Trophoblast cell (in vitro differentiated cells and primary cell): ENCODE results near the gene GTF2IRD1.
A peak's percentile ranks its signal among the peaks of the same experiment; 100 is the strongest.

ENCODE experiments used
- DNase-seq, 2 donors: peaks; one replicate each; pipeline ENCODE4 v3.0.0-alpha.2; 2016
- H2AFZ ChIP-seq: 2 replicates; pipeline ENCODE4 v1.6.1; 2013; ENCODE audit warnings: low read length, moderate library complexity, mild to moderate bottlenecking; ENCODE audit not compliant: insufficient read depth, poor library complexity
- H2AK5ac ChIP-seq: 2 replicates; pipeline ENCODE4 v1.6.1; 2013; ENCODE audit warnings: mild to moderate bottlenecking, low read length
- H2BK120ac ChIP-seq: 2 replicates; pipeline ENCODE4 v1.6.1; 2013; ENCODE audit warnings: low read length, mild to moderate bottlenecking, moderate library complexity; ENCODE audit not compliant: insufficient read depth, poor library complexity
- H2BK12ac ChIP-seq: 2 replicates; pipeline ENCODE4 v1.6.1; 2013; ENCODE audit warnings: mild to moderate bottlenecking, low read length, moderate library complexity
- H2BK5ac ChIP-seq: 2 replicates; pipeline ENCODE4 v1.6.1; 2013; ENCODE audit warnings: low read length, low read depth, moderate library complexity, mild to moderate bottlenecking; ENCODE audit not compliant: poor library complexity
- H3K14ac ChIP-seq: 2 replicates; pipeline ENCODE4 v1.6.1; 2013; ENCODE audit warnings: mild to moderate bottlenecking, low read length
- H3K18ac ChIP-seq: 2 replicates; pipeline ENCODE4 v1.6.1; 2013; ENCODE audit warnings: mild to moderate bottlenecking, low read length
- H3K23ac ChIP-seq: 2 replicates; pipeline ENCODE4 v1.6.1; 2013; ENCODE audit warnings: low read length
- H3K27ac ChIP-seq: 2 replicates; pipeline ENCODE4 v1.5.1; 2013; ENCODE audit warnings: low read depth, mild to moderate bottlenecking, inconsistent platforms, low read length, moderate library complexity
- H3K27me3 ChIP-seq: 2 replicates; pipeline ENCODE4 v1.6.1; 2013; ENCODE audit warnings: inconsistent platforms, mild to moderate bottlenecking, low read length, moderate library complexity; ENCODE audit not compliant: insufficient read depth
- H3K36me3 ChIP-seq, 2 experiments: 1 replicate in 1 of 2; 2 replicates in 1 of 2; pipeline ENCODE4 v1.6.1; 2013; ENCODE audit warnings: low read length in 2 of 2, mild to moderate bottlenecking in 2 of 2, moderate library complexity in 1 of 2; ENCODE audit not compliant: insufficient read depth in 2 of 2, control insufficient read depth in 1 of 2
- H3K4ac ChIP-seq: 2 replicates; pipeline ENCODE4 v1.6.1; 2013; ENCODE audit warnings: low read depth, mild to moderate bottlenecking, low read length, moderate library complexity
- H3K4me1 ChIP-seq, 2 experiments: 1 replicate in 1 of 2; 2 replicates in 1 of 2; pipeline ENCODE4 v1.6.1; 2013; ENCODE audit warnings: low read length in 2 of 2, mild to moderate bottlenecking in 2 of 2, moderate library complexity in 1 of 2; ENCODE audit not compliant: insufficient read depth in 2 of 2, control insufficient read depth in 1 of 2
- H3K4me2 ChIP-seq: 2 replicates; pipeline ENCODE4 v1.6.1; 2013; ENCODE audit warnings: inconsistent platforms, mild to moderate bottlenecking, low read length, moderate library complexity
- H3K4me3 ChIP-seq: 2 replicates; pipeline ENCODE4 v1.5.1; 2013; ENCODE audit warnings: mild to moderate bottlenecking, low read depth, low read length, inconsistent platforms
- H3K79me1 ChIP-seq: one replicate; pipeline ENCODE4 v1.6.1; 2013; ENCODE audit warnings: low read length
- H3K79me2 ChIP-seq: 2 replicates; pipeline ENCODE4 v1.6.1; 2013; ENCODE audit warnings: low read length, mild to moderate bottlenecking; ENCODE audit not compliant: control insufficient read depth, insufficient read depth, poor library complexity
- H3K9ac ChIP-seq: 2 replicates; pipeline ENCODE4 v1.6.1; 2013; ENCODE audit warnings: mild to moderate bottlenecking, low read length
- H3K9me3 ChIP-seq: 2 replicates; pipeline ENCODE4 v1.6.1; 2013; ENCODE audit warnings: low read depth, mild to moderate bottlenecking, control low read depth, inconsistent platforms, low read length; ENCODE audit not compliant: insufficient read depth
- H4K12ac ChIP-seq: 2 replicates; pipeline ENCODE4 v1.6.1; 2013; ENCODE audit warnings: low read depth, mild to moderate bottlenecking, low read length, moderate library complexity
- H4K8ac ChIP-seq: 2 replicates; pipeline ENCODE4 v1.6.1; 2013; ENCODE audit warnings: low read depth, mild to moderate bottlenecking, low read length, moderate library complexity
- H4K91ac ChIP-seq: one replicate; pipeline ENCODE4 v1.6.1; 2013; ENCODE audit warnings: low read depth, mild to moderate bottlenecking, low read length, moderate library complexity
- WGBS: extraction: QIAGEN DNeasy Blood & Tissue Kit; methylation state at CpG from one replicate; pipeline ENCODE4 v1.1.7; 2013; ENCODE audit warnings: missing lambda C conversion rate; ENCODE audit not compliant: insufficient read length, insufficient coverage; ENCODE audit errors: extremely low coverage; 5-methylcytosine and 5-hydroxymethylcytosine counted together

Gene GTF2IRD1

DNA sequence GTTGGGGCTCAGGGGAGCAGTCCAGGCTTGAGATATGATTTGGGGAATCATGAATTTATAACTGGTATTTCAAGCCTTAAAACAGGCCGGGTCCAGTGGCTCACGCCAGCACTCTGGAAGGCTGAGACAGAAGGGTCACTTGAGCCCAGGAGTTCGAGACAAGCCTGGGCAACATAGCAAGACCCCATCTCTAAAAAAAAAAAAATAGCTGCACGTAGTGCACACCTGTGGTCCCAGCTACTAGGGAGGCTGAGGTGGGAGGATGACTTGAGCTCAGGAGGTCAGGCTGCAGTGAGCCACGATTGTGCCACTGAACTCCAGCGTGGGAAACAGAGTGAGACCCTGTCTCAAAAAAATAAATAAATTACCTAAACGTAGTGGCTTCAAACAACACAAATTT is 122.1 kb downstream of the GTF2IRD1 start:
- H2BK12ac ChIP-seq = no peak overlapping the region
- no peak overlapping the region for H4K12ac ChIP-seq
- no peak overlapping the region for H2BK120ac ChIP-seq
- H3K4me2 ChIP-seq = no peak overlapping the region
- no peak overlapping the region for H4K91ac ChIP-seq
- H3K9me3 ChIP-seq = no peaks in the 10 kb centered on the region
- H4K8ac ChIP-seq = no peak overlapping the region
- H2AK5ac ChIP-seq = no peak overlapping the region
- no CpG with 5 or more reads among the region's 7 CpGs for WGBS
- no peak overlapping the region for H3K4ac ChIP-seq
- H3K27me3 ChIP-seq = no peaks in the 10 kb centered on the region
- no peak overlapping the region for H3K18ac ChIP-seq
- H3K14ac ChIP-seq = no peak overlapping the region
- no peaks in the 10 kb centered on the region for H3K79me2 ChIP-seq
- H2BK5ac ChIP-seq = no peak overlapping the region
- no peak for DNase-seq
- H3K27ac ChIP-seq = no peak overlapping the region
- no peak overlapping the region for H3K9ac ChIP-seq
- no peak overlapping the region for H3K23ac ChIP-seq
- H3K79me1 ChIP-seq = no peaks in the 10 kb centered on the region
- H3K36me3 ChIP-seq = peaks cover 4 to 5% of the 10 kb centered on the region in 2 experiments
- no peak overlapping the region for H2AFZ ChIP-seq
- no peak overlapping the region for H3K4me3 ChIP-seq
- peaks cover 7 to 9% of the 10 kb centered on the region in 2 experiments for H3K4me1 ChIP-seq

DNA sequence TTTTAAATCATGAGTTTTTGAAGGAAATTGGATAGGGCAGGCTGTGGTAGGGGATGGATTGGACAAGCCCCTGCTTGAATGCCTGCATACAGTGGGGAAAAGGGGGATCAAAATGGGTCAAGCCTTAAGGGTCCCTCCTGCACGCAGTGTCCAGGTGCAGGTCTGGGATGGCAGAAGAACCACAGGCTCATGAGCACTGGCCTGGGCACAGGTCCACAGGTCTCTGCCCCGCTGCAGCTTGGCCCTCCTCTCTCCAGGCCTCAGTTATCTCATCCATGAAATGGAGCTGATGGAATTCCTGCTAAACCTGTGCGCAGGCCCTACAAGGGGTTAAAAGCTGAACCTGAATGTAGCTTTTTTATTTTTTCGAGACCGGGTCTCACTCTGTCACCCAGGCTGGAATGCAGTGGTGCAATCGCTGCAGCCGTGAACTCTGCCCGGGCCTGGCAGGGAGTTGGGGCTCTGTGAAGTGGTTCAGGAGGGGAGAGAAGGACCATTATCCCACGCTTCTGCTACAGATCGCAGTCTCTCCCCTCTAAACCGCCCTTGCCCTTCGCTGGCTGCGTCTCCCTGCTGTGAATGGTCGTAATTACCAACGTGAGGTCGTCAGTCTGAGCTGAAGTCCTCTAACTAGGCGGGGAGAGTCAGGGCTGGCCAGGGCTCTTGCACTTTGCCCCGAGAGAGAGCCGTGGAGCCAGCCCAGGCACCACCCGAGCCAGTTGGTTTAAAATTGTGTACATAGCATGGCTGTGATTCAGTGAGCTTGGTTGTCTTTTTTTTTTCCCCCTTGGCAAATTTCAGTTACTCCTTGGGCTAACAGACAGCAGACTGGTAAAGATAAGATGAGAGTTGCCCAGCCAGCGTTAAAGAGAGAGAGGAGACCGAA is 126.3 kb downstream of the GTF2IRD1 start:
- Histone ChIP-seq H3K23ac (no peak overlapping the region), H3K79me1 (no peaks in the 10 kb centered on the region), H4K8ac (no peak overlapping the region), H2AK5ac (no peak overlapping the region), H2AFZ (no peak overlapping the region), H3K27me3 (no peaks in the 10 kb centered on the region), H4K12ac (no peak overlapping the region), H3K4me1 (peaks cover 7 to 9% of the 10 kb centered on the region in 2 experiments), H3K4me3 (no peak overlapping the region), H2BK120ac (no peak overlapping the region), H3K4me2 (no peak overlapping the region), H2BK12ac (no peak overlapping the region), H3K36me3 (no peaks in the 10 kb centered on the region), H3K4ac (no peak overlapping the region), H3K18ac (no peak overlapping the region), H3K27ac (peak overlapping the region; percentile 43), H2BK5ac (no peak overlapping the region), H3K79me2 (no peaks in the 10 kb centered on the region), H3K9me3 (no peaks in the 10 kb centered on the region), H3K14ac (no peak overlapping the region), H4K91ac (no peak overlapping the region), H3K9ac (no peak overlapping the region)
- WGBS = no CpG with 5 or more reads among the region's 22 CpGs
- peak; percentile 67 to 81 for DNase-seq

DNA sequence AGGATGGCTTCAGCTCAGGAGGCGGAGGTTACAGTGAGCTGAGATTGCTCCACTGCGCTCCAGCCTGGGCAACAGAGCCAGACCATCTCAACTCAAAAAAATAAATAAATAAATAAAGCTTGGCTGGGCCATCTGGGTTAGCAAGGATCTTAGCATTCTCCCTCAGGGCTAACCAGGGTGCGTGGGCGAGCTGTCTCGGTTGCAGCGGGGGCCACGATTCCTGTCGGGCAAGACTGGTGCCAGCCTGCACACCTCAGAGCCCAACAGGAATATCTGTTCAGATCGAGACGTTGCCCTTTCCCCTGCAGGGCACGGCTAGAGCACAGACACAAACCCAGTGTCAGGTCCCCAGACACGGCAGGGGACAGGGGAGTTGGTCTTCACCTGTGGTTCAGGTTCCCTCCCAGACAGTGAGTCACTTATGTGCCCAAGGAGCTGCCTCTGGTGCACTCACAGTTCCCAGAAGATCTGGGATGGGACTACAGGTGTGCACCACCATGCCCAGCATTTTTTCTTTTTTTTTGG is 128.3 kb downstream of the GTF2IRD1 start:
- H3K9me3 ChIP-seq = no peaks in the 10 kb centered on the region
- no peak overlapping the region for H3K18ac ChIP-seq
- no peak overlapping the region for H3K14ac ChIP-seq
- no peak overlapping the region for H4K8ac ChIP-seq
- no peaks in the 10 kb centered on the region for H3K27me3 ChIP-seq
- no peaks in the 10 kb centered on the region for H3K79me2 ChIP-seq
- no peak overlapping the region for H3K4me3 ChIP-seq
- no peak overlapping the region for H4K12ac ChIP-seq
- no peak overlapping the region for H3K4me2 ChIP-seq
- H4K91ac ChIP-seq = no peak overlapping the region
- no peak overlapping the region for H2AK5ac ChIP-seq
- no CpG with 5 or more reads among the region's 12 CpGs for WGBS
- H2BK12ac ChIP-seq = no peak overlapping the region
- no peak overlapping the region for H2BK5ac ChIP-seq
- no peak overlapping the region for H3K4ac ChIP-seq
- no peak overlapping the region for H3K23ac ChIP-seq
- H3K9ac ChIP-seq = no peak overlapping the region
- no peak overlapping the region for H3K27ac ChIP-seq
- no peaks in the 10 kb centered on the region for H3K36me3 ChIP-seq
- no peak overlapping the region for H2AFZ ChIP-seq
- peak; percentile 80 to 82 for DNase-seq
- no peaks in the 10 kb centered on the region for H3K79me1 ChIP-seq
- peaks cover 9 to 12% of the 10 kb centered on the region in 2 experiments for H3K4me1 ChIP-seq
- H2BK120ac ChIP-seq = no peak overlapping the region

DNA sequence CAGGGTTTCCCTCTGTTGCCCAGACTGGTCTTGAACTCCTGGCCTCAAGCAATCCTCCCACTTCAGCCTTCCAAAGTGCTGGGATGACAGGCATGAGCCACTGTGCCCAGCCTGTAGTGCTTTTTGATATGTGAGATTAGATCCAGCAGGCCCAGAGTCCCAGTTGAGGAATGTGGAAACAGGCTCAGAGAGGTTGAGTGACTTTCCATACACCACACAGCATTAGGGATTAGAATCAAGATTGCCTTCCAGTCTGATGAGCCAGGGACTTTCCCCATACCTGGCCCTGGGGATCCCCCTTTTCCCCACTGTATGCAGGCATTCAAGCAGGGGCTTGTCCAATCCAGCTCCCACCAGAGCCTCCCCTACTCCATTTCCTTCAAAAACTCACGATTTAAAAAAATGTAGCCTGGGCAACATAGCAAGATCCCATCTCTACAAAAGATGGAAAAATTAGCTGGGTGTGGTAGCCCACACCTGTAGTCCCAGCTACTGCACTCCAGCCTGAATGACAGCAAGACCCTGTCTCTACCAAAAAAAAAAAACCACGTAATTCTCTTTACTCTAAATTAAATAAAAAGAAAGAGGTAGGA is 128.8 kb downstream of the GTF2IRD1 start:
- H3K9me3 ChIP-seq = no peaks in the 10 kb centered on the region
- H3K79me2 ChIP-seq = no peaks in the 10 kb centered on the region
- H3K4me3 ChIP-seq = no peak overlapping the region
- H2BK5ac ChIP-seq = no peak overlapping the region
- H2BK120ac ChIP-seq = no peak overlapping the region
- no peak for DNase-seq
- no peak overlapping the region for H2BK12ac ChIP-seq
- H4K12ac ChIP-seq = no peak overlapping the region
- no peak overlapping the region for H2AK5ac ChIP-seq
- H3K18ac ChIP-seq = no peak overlapping the region
- H3K4me2 ChIP-seq = no peak overlapping the region
- no peaks in the 10 kb centered on the region for H3K36me3 ChIP-seq
- no peaks in the 10 kb centered on the region for H3K27me3 ChIP-seq
- no peak overlapping the region for H3K14ac ChIP-seq
- H3K4ac ChIP-seq = no peak overlapping the region
- no CpG with 5 or more reads among the region's 2 CpGs for WGBS
- H3K79me1 ChIP-seq = no peaks in the 10 kb centered on the region
- H4K8ac ChIP-seq = no peak overlapping the region
- H3K27ac ChIP-seq = no peak overlapping the region
- no peak overlapping the region for H4K91ac ChIP-seq
- no peak overlapping the region for H3K9ac ChIP-seq
- peaks cover 9 to 16% of the 10 kb centered on the region in 2 experiments for H3K4me1 ChIP-seq
- no peak overlapping the region for H3K23ac ChIP-seq
- H2AFZ ChIP-seq = no peak overlapping the region
